ENCODE data around the gene TEDC2. TPM values are rescaled to one million over a fixed set of nuclear protein-coding genes. Genes with fewer than 3 reads are reported as not detected.
"Not testable (repeated sequence)": the region's sequence is repeated elsewhere in the genome, so short reads cannot be mapped to it uniquely, and the experiment has no call there.

Gene TEDC2
- polyA plus RNA-seq, 3 donors: 0.28 TPM; not detected in 2

- no peak for DNase-seq
- Histone ChIP-seq H3K9ac (ENCODE audit: insufficient read depth, low read length, poor library complexity, severe bottlenecking) (no peak overlapping the region), H4K20me1 (ENCODE audit: insufficient read depth, low read length) (peaks cover 26% of the 10 kb centered on the region), H3K9me3 (replicated peaks in 1 of 2; ENCODE audit: control insufficient read depth in 1 of 2, insufficient read depth in 1 of 2, low read length in 2 of 2) (no peaks in the 10 kb centered on the region), H3K4me2 (replicated peaks; ENCODE audit: extremely low read depth, low read length, poor library complexity, severe bottlenecking) (no peak overlapping the region), H3K4me3 (replicated peaks in 1 of 3; ENCODE audit: low read depth in 2 of 3, low read length in 3 of 3) (no peak overlapping the region), H3K27ac (ENCODE audit: low read depth in 1 of 2, low read length in 2 of 2) (no peak overlapping the region), H3K4me1 (ENCODE audit: control insufficient read depth in 1 of 2, insufficient read depth in 2 of 2, low read length in 2 of 2) (peaks cover 14 to 42% of the 10 kb centered on the region in 2 donors), H2AFZ (ENCODE audit: insufficient read depth, low read depth, low read length, poor library complexity, severe bottlenecking) (no peak overlapping the region), H3K27me3 (ENCODE audit: control insufficient read depth in 2 of 2, insufficient read depth in 2 of 2, low read length in 2 of 2) (peaks cover under 1 to 2% of the 10 kb centered on the region in 2 donors), H3K36me3 (replicated peaks in 1 of 2; ENCODE audit: control insufficient read depth in 1 of 2, insufficient read depth in 2 of 2, low read length in 2 of 2) (no peaks in the 10 kb centered on the region), H3K79me2 (ENCODE audit: insufficient read depth, low read length) (peaks cover 83% of the 10 kb centered on the region)
- 64% methylated on average over 8 of the region's 8 CpGs for WGBS (ENCODE audit: insufficient coverage)
- H3K9me3 Mint-ChIP-seq: peaks cover 0 to 2% (median 0%) of the 10 kb centered on the region in 7 donors
- no peak overlapping the region for H3K4me3 Mint-ChIP-seq
- H3K27ac Mint-ChIP-seq: peak overlapping the region in 1 of 7 donors; percentile 24
- peaks cover 9 to 41% of the 10 kb centered on the region in 2 donors for H3K36me3 Mint-ChIP-seq
- TF ChIP-seq CTCF (IDR thresholded peaks at IDR 0.05): no peak
- H3K4me1 Mint-ChIP-seq: peaks cover 46% of the 10 kb centered on the region
- intact Hi-C loops (cut with micrococcal nuclease): loop anchor here in 1 of 2 donors (10.0 kb wide), 1 partner anchor 53 kb away; the partner anchor contains the start of gene CCNF
- peaks cover 3 to 4% (median 3%) of the 10 kb centered on the region in 3 donors for H3K27me3 Mint-ChIP-seq (ENCODE audit: low read depth in 3 of 3)
Observed at GRCh38 chr16:2478279-2478678, 18.4 kb downstream of the TEDC2 start.

GRCh38 chr16:2479996-2480395 lies 20.1 kb downstream of the TEDC2 start:
- Histone ChIP-seq H4K20me1 (ENCODE audit: insufficient read depth, low read length) (peaks cover 24% of the 10 kb centered on the region), H3K4me1 (ENCODE audit: control insufficient read depth in 1 of 2, insufficient read depth in 2 of 2, low read length in 2 of 2) (peaks cover 8 to 26% of the 10 kb centered on the region in 2 donors), H3K79me2 (ENCODE audit: insufficient read depth, low read length) (peaks cover 79% of the 10 kb centered on the region)
- H3K4me2 ChIP-seq (replicated peaks; ENCODE audit: extremely low read depth, low read length, poor library complexity, severe bottlenecking); H3K9me3 ChIP-seq (replicated peaks in 1 of 2; ENCODE audit: control insufficient read depth in 1 of 2, insufficient read depth in 1 of 2, low read length in 2 of 2); H3K9ac ChIP-seq (ENCODE audit: insufficient read depth, low read length, poor library complexity, severe bottlenecking); DNase-seq; H3K4me3 Mint-ChIP-seq; H2AFZ ChIP-seq (ENCODE audit: insufficient read depth, low read depth, low read length, poor library complexity, severe bottlenecking); H3K27me3 ChIP-seq (ENCODE audit: control insufficient read depth in 2 of 2, insufficient read depth in 2 of 2, low read length in 2 of 2); H3K27me3 Mint-ChIP-seq (ENCODE audit: low read depth in 3 of 3); H3K9me3 Mint-ChIP-seq; H3K4me3 ChIP-seq (replicated peaks in 1 of 3; ENCODE audit: low read depth in 2 of 3, low read length in 3 of 3); H3K36me3 ChIP-seq (replicated peaks in 1 of 2; ENCODE audit: control insufficient read depth in 1 of 2, insufficient read depth in 2 of 2, low read length in 2 of 2); H3K27ac ChIP-seq (ENCODE audit: low read depth in 1 of 2, low read length in 2 of 2): not testable (repeated sequence)
- Mint-ChIP-seq H3K27ac (peak overlapping the region in 2 of 7 donors; percentile 4 to 40), H3K36me3 (peaks cover 9 to 46% of the 10 kb centered on the region in 2 donors), H3K4me1 (peaks cover 47% of the 10 kb centered on the region)
- intact Hi-C loops (cut with micrococcal nuclease): loop anchor here in 1 of 2 donors (10.0 kb wide), 1 partner anchor 55 kb away; the partner anchor contains the start of gene CCNF
- WGBS (ENCODE audit: insufficient coverage): 93% methylated on average over 8 of the region's 10 CpGs
